NCI-H748 (cell line): Measurements from ENCODE around the gene CASP12.
"Not testable (repeated sequence)": the region's sequence is repeated elsewhere in the genome, so short reads cannot be mapped to it uniquely, and the experiment has no call there.

Experiments used
- DNase-seq: peaks from one replicate; lab custom pipeline; 2025; ENCODE audit not compliant: unreplicated experiment; lab: John Stamatoyannopoulos, UW

Gene CASP12

GRCh38 chr11:104897891-104898684, at the start of gene CASP12:
Gene CASP12 (minus strand): TSS chr11:104898460.
- DNase-seq = no peak

DNA sequence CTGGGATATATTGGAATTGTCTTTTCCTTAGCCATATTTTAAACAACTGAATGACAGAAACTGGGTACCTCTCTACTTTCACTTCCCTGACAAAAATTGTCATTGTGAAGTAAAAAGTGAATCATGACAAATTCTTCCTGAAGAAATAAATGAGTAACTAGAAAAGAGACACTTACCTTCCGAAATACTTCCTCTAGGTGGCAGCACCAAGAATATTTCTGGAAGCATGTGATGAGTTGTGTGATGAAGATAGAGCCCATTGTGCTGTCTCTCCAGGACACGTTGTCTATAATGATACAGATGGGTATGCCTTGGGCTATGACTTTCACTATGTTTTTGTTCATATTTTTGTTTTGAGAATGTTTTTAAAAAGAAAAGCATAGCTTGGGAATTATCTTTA, 48.6 kb upstream of the CASP12 start:
- DNase-seq = peak; percentile 54

GRCh38 chr11:104944076-104944475, 45.8 kb upstream of the CASP12 start:
- no peak for DNase-seq

DNA sequence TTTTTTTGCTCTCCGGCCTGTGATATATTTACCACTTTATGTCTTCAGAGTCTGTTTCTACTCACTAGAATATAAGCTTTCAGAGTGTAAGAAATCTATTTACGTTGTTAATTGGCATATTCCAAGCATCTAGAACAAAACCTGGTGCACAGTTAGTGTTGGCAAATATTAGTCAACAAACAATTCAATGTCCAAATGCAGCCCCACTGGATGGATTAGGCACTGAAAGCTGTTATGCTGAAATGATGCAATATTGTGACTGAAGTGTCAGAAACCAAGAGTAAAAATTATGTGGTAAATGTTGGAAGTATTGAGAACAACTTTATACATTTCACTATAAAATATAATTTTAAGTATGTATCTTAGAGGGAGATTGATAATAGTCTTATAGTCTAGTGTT, 45.3 kb upstream of the CASP12 start:
- DNase-seq = peak; percentile 9

- DNase-seq = no peak
Measured at GRCh38 chr11:104934594-104934993, 36.3 kb upstream of the CASP12 start.

GRCh38 chr11:104934073-104934472, 35.8 kb upstream of the CASP12 start:
- not testable (repeated sequence) for DNase-seq

DNA sequence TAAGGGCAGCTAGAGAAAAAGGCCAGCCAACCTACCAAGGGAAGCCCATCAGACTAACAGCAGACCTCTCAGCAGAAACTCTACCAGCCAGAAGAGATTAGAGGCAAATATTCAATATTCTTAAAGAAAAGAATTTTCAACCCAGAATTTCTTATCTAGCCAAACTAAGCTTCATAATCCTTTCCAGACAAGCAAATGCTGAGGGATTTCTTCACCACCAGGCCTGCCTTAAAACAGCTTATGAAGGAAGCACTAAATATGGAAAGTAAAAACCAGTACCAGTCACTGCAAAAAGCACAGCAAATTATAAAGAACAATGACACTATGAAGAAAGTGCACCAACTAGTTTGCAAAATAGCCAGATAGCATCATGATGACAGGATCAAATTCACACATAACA, 30.6 kb upstream of the CASP12 start:
- no peak for DNase-seq

DNA sequence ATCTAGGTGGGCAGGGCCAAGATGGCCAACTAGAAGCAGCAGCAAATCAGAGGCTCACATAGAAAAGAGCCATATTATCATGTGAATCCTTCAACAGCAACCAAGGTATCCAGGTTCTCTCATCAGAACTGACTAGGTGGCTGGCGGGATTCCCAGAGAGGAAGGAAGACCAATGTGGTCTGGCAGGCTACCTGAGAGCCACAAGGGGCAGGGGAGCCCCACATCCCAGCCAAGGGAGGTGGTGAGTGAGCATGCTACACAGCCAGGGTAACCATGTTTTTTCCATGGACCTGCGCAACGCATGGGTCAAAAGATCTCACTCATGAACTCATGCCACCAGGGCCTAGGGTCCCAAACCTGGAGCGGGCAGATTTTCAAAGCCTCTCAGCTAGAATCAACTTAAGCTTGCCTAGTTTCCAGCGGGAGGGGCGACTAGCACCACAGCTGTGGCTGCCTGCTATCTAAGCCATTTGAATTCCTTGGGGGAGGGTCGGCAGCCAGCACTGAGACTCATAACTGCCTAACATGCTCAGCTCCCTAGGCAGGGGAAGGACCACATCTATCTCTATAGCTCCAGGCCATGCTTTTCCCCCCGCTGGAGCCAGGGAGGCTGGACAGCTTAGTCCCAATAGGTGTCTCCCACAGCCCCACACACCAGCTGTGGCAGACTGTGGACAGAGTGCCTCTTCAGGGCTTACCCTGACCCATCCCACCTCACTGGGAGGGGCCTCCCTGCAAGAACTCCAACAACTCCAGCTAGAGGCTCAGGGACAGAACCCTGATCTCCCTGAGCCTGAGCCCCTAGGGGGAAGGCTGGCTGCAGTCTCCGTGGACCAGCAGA, 28.7 kb upstream of the CASP12 start:
- no peak for DNase-seq

DNA sequence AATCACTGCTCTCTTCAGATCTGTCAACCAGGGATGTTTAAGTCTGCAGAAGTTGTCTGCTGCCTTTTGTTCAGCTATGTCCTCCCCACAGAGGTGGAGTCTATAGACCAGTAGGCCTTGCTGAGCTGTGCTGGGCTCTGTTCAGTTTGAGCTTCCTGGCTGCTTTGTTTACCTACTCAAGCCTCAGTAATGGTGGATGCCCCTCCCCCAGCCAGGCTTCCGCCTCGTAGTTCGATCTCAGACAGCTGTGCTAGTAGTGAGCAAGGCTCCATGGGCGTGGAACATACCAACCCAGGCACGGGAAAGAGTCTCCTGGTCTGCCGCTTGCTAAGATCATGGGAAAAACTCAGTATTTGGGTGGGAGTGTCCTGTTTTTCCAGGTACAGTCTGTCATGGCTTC, 27.6 kb upstream of the CASP12 start:
- DNase-seq = no peak

- peak; percentile 28 for DNase-seq
Measured at GRCh38 chr11:104918113-104918824, 20.0 kb upstream of the CASP12 start.

DNA sequence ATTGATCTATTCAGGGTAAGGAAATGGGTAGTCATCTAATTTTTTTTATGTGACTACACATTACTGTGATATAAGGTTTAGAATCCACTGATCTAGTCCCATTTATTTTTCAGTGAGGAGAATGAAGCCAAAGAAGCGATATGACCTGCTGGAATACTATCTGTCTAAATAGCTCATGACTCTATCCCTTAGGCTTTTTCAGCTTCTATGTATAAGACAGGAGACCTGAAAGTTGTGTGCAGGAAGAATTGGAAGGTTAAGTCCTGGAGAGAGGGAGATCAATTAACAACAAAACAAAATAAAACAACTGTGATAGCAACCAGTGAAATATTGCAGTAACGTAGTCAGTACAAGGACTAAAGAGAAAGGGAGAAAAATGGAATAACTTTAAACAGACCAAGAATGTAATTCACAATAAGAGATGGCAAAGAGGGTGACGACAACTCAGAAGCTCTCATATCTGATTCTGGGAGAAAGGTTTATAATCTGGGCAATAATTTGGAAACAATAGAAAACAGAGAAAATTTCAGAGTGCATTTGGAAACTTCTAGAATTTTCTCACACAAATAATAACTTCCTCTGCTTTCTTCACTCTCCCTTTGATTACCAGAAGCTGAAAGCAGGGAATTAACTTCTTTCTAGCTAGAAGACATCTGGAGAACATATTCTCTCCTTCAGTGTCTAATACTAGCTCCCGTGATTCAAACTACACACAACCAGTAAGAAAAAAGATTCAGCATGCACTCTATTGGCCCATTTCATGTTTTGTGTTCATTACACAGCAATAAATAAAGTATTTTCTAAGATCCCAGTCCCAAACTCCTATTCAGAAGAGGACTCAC, 19.2 kb upstream of the CASP12 start:
- no peak for DNase-seq

GRCh38 chr11:104916442-104916841, 18.2 kb upstream of the CASP12 start:
- DNase-seq = no peak

DNA sequence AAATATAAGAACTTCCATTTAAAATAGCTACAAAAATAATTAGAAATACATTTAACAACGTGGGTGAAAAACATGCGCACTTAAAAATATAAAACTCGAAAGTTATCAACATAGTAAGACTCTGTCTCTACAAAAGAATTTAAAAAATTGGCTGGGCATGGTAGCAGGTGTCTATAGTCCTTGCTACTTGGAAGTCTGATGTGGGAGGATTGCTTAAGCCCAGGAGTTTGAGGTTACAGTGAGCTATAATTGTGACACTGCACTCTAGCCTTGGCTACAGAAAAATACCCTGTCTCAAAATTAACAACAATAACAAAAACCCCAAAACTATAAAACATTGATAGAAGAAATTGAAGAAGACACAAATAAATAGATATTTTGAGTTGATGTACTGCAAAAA, 13.8 kb upstream of the CASP12 start:
- no peak for DNase-seq

- no peak for DNase-seq
Measured at GRCh38 chr11:104908186-104908531, 9.9 kb upstream of the CASP12 start.

DNA sequence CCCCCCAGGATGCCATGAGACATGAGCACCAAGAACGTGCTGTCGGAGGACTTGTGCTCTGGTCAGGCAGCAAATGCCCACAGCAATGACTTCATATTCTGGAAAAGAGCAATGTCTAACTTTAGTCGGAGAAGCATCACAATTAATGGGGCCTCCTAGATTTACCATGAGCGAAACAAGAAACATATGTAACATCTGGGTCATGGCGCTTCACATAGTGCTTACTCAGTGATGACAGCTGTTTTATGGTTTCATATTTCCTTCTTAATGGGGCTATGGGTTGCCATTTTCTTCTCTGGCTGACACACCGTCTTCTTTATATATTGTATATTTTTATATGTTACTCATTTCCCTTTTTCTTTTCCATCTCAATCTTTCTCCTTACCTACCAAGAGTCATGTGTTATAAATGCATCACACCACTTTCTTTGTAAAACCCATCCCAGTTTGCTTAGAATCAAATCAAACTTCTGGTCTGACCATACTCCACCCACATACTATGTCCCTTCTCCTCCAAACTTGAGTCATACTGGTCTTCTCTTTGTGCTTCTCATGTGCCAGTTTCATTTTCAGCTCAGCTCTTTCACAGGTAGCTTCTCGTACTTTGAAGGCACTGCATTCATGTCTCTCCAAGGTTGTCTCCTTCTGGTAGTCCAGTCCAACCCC, 9.4 kb upstream of the CASP12 start:
- no peak for DNase-seq

GRCh38 chr11:104905271-104905670, 7.0 kb upstream of the CASP12 start:
- no peak for DNase-seq

- no peak for DNase-seq
Measured at GRCh38 chr11:104899226-104899625, 966 bp upstream of the CASP12 start.

DNA sequence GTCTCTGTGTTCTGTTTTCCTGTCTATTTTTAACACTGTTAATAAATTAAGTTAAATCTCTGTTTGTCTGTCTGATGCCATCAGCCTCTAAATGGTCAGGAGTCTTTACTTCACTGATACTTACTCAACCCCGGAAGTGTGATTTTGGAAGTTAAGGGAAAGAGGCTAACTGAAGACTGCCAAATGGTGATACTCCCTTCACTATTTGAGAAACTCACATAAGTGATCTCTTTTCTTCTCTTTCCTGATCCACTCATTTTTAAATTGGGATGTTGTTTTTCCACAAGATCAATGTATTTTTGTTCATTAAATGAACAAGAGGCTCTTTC, 389 bp upstream of the CASP12 start:
- DNase-seq = no peak

DNA sequence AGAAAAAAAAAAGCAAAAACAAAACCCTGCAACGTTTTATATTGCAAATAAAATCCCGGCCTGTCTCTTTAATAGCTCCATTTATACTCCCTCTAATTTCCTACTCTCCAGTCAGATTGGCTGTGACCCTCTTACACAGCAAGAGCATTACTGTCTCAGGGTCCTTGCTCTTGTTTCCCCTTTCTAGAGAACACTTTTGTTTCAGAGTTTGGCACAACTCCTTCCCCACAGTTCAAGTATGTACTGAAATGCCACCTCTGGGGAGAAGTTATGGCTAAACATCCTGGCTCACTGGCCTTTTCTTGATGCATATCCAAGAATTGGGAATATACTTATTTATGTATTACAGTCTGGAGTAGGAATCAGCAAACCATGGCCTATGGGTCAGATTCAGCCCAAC, 2.6 kb downstream of the CASP12 start:
- DNase-seq = no peak

DNA sequence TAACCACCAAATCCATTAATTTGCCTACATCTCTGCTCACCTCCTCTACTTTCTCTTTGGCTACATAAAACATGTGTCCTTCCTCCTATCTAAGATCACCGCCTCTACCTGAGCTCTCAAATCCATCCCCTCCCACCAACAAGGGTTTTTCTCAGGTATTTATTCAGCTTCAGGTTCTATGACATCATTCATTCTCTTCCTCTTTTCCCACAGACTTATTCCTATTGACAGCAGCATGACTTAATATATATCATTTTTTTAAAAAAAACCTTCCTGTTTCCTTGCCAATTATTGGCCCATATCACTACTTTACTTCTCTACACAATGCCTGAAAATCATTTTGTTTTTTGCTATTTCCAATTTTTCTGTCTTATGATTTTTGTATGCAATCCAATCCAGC, 4.4 kb downstream of the CASP12 start:
- no peak for DNase-seq
